Measurements from ENCODE around the gene SACM1L.

The SACM1L gene

DNA sequence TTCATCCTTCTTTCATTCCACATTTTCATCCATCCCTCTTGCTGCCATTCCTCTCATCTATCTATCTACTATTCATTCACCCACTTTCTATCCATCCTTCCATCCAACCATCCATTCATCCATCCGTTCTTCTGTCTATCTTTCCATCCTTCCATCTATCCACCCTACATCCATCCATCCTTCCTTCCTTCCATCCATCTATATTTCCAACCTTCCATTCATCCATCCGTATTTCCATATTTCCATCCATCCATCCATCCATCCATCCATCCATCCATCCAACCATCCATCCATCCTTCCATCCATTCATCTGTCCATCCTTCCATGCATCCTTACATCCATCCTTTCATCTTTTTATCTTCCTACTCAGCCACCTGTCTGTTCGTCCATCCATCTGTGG, 93.2 kb downstream of the SACM1L start:
- in situ Hi-C loops (cut with HindIII; ENCODE audit: low sequenced_read_pairs): no loop called here
- DNase-seq (ENCODE audit: low read depth): no peak
- TF ChIP-seq, protein P1, sequence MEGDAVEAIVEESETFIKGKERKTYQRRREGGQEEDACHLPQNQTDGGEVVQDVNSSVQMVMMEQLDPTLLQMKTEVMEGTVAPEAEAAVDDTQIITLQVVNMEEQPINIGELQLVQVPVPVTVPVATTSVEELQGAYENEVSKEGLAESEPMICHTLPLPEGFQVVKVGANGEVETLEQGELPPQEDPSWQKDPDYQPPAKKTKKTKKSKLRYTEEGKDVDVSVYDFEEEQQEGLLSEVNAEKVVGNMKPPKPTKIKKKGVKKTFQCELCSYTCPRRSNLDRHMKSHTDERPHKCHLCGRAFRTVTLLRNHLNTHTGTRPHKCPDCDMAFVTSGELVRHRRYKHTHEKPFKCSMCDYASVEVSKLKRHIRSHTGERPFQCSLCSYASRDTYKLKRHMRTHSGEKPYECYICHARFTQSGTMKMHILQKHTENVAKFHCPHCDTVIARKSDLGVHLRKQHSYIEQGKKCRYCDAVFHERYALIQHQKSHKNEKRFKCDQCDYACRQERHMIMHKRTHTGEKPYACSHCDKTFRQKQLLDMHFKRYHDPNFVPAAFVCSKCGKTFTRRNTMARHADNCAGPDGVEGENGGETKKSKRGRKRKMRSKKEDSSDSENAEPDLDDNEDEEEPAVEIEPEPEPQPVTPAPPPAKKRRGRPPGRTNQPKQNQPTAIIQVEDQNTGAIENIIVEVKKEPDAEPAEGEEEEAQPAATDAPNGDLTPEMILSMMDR (IDR thresholded peaks at IDR 0.05; ENCODE audit: low read depth, low read length, missing control alignments): no peak
- H3K4me3 ChIP-seq (ENCODE audit: low read depth, low read length): no peak overlapping the region

DNA sequence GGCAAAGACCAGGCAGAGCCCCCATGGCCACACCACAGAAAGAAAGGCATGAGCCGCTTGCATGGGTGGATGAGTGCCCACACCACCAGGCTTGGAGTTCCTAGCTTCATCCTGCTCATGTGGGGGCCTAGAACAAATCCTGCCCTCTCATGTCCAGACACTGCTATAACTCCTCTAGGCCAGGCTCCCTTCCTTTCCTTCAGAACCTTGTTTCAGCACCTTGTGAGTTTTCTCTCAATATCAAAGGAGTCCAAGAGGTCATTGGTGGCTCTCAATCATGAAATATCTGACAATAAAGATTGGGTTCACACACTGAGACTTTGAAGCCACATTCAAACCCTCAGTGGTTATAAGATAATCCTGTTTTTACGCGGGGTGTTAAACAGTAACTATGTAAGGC, 94.5 kb downstream of the SACM1L start:
- no peak for DNase-seq (ENCODE audit: low read depth)
- in situ Hi-C loops (cut with HindIII; ENCODE audit: low sequenced_read_pairs): no loop called here
- no peak overlapping the region for H3K4me3 ChIP-seq (ENCODE audit: low read depth, low read length)
- TF ChIP-seq, protein P1 (IDR thresholded peaks at IDR 0.05; ENCODE audit: low read depth, low read length, missing control alignments): no peak

DNA sequence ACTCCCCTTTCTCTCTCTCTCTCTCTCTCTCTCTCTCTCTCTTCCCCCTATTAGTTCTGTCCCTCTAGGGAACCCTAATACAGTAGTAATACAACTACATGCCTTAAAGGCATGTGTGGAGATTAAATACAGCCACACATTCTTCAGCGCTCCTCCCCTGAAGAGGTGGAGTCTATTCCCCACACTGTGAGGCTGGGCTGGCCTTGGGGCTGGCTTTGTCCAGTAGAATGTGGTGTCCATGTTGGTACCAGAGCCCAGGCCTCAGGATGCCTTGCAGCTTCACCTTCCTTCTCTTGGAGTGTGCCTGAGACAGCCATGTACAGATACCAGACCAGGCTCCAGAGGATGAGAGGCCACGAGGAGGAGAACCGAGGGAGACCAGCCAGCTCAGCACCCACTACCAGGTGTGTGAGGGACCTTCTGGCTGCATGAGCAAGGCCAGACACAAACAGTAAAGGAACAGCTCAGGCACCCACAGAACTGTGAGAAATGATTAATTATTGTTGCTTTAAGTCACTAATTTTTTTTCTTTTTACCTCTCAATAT, 96.5 kb downstream of the SACM1L start:
- in situ Hi-C loops (cut with HindIII; ENCODE audit: low sequenced_read_pairs): no loop called here
- DNase-seq (ENCODE audit: low read depth): no peak
- TF ChIP-seq, protein P1 (IDR thresholded peaks at IDR 0.05; ENCODE audit: low read depth, low read length, missing control alignments): no peak

DNA sequence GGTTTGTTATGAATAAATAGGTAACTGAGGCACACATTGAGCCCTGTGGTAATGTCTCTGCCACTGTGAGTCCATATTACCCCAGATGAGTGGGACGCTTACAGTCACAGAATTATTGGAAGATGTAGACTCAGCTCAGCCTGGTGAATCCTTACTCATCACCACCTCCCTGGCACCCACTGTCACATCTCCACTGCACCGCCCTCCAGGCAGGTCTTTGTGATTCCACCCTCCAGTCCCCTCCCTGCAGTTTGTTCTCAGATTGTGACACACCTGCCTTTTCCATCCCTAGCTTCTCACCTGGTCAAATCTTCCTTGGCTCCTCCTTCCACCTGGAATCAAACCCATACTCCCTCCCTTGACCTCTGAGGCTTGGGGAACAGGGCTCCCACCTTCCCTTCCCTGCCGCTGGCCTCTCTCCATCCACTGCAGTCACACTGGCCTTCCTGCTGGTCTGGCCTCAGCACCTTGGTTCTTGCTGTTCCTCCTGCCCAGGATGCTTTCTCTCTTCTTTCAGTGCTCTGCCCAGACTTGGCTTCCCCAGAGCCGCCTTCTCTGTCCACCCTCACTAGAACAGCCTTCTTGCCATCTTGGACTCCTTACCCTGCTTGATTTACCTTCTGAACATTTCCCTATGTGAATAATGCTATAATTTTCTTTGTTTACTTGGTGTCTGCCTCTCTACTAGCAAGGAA, 97.8 kb downstream of the SACM1L start:
- TF ChIP-seq, protein P1 (IDR thresholded peaks at IDR 0.05; ENCODE audit: low read depth, low read length, missing control alignments): no peak
- DNase-seq (ENCODE audit: low read depth): no peak
- in situ Hi-C loops (cut with HindIII; ENCODE audit: low sequenced_read_pairs): no loop called here
- H3K4me3 ChIP-seq (ENCODE audit: low read depth, low read length): no peak overlapping the region

More for the DNA sequence above, 96.5 kb downstream of the SACM1L start:
- H3K4me3 ChIP-seq (ENCODE audit: low read depth, low read length): no peak overlapping the region

DNA sequence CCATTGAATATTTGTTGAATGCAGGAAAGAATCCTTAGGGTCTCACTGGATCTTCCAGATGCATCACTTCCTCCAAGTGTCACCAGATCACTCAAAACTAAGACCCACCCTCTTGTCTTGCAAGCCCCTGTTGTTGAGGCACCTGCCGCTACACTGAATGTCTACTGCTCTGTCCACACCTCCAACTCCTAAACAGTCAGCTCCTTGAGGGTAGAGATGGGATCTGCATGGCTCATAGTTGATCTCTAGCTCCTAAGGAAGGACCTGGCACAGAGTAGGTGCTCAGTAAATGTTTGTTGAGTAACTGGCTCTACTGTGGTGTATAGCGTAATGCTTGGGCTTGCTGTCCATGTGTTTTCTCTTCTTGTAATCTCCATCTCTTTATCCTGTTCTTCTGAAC, 98.4 kb downstream of the SACM1L start:
- in situ Hi-C loops (cut with HindIII; ENCODE audit: low sequenced_read_pairs): no loop called here
- no peak overlapping the region for H3K4me3 ChIP-seq (ENCODE audit: low read depth, low read length)
- TF ChIP-seq, protein P1 (IDR thresholded peaks at IDR 0.05; ENCODE audit: low read depth, low read length, missing control alignments): no peak
- no peak for DNase-seq (ENCODE audit: low read depth)

DNA sequence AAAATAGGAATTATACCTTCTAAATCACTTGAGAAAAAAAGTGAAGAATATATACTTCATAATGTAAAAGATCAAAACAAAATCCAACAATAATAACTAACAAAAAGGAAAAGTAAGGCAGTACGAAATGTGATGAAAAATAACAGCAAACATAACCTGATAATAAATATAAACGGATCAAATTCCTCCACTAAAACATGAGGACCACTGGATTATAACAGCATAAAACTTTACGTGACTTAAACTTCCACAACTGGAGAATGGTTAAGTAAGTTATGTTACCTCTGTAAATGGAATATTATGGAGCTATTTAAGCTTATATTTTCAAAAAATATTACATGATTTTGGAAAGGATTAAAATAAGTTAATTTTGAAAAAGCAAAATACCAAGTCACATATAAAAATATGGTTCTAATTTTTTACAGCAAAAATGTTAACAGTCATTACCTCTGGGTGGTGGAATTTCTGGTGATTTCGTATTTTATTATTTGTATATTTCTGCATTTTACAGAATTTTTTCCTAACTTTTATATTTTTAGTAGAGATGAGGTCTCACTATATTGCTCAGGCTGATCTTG, 100.1 kb downstream of the SACM1L start:
- DNase-seq (ENCODE audit: low read depth): no peak
- in situ Hi-C loops (cut with HindIII; ENCODE audit: low sequenced_read_pairs): no loop called here
- H3K4me3 ChIP-seq (ENCODE audit: low read depth, low read length): no peak overlapping the region
- TF ChIP-seq, protein P1 (IDR thresholded peaks at IDR 0.05; ENCODE audit: low read depth, low read length, missing control alignments): no peak
